Ascending aorta (tissue), 2 donors: ENCODE data around the gene FLNB. TPM values are rescaled to one million over a fixed set of nuclear protein-coding genes. Genes with fewer than 3 reads are reported as not detected.
A peak's percentile ranks its signal among the peaks of the same experiment; 100 is the strongest.
"Not testable (repeated sequence)": the region's sequence is repeated elsewhere in the genome, so short reads cannot be mapped to it uniquely, and the experiment has no call there.

Experiments
- DNase-seq, 2 donors: peaks; one replicate each; pipeline ENCODE4 v3.0.0-alpha.2; 2019; ENCODE audit warnings: low spot score in 2 of 2
- H3K27ac ChIP-seq, 2 donors: fragments of 200-600 bp; sonication (generic); one replicate each; pipeline ENCODE4 v1.5.1; 2016 to 2017; ENCODE audit warnings: mild to moderate bottlenecking in 1 of 2
- H3K27me3 ChIP-seq: fragments of 200-600 bp; sonication (generic); one replicate; pipeline ENCODE4 v1.5.1; 2017
- H3K36me3 ChIP-seq, 2 donors: fragments of 200-600 bp; sonication (generic); one replicate each; pipeline ENCODE4 v1.5.1; 2016
- H3K4me1 ChIP-seq, 2 donors: fragments of 200-600 bp; sonication (generic); one replicate each; pipeline ENCODE4 v1.5.1; 2016 to 2017; ENCODE audit warnings: mild to moderate bottlenecking in 1 of 2
- H3K4me3 ChIP-seq, 2 donors: fragments of 200-600 bp; sonication (generic); one replicate each; pipeline ENCODE4 v1.5.1; 2016 to 2017; ENCODE audit warnings: mild to moderate bottlenecking in 1 of 2
- H3K9me3 ChIP-seq, 2 donors: fragments of 200-600 bp; sonication (generic); one replicate each; pipeline ENCODE4 v1.5.1; 2016
- CTCF ChIP-seq, 3 experiments: fragments of 200-600 bp in 2 of 3; fragments of 450-650 bp in 1 of 3; sonication (generic) in 2 of 3; IDR thresholded peaks; one replicate each; pipeline ENCODE4 v1.5.1; 2016 to 2019; ENCODE audit warnings: antibody characterized with exemption in 3 of 3, mild to moderate bottlenecking in 1 of 3, moderate library complexity in 1 of 3
- intact Hi-C: fragments of 100-400 bp; cut with DNase I; formaldehyde crosslinking; loops from one replicate; pipeline ENCODE4 v1.15.1; 2023
- total RNA-seq: library from RNA; depleted of rRNA; stranded (reverse); fragments of >200 nt; gene quantifications from one replicate; pipeline ENCODE4 v1.1.0, GENCODE V29; 2016

The FLNB gene
- total RNA-seq, 1 donor from 2014 or later = 144 TPM

GRCh38 chr3:57983734-57984518 lies 24.3 kb upstream of the FLNB start:
- no peaks in the 10 kb centered on the region for H3K36me3 ChIP-seq
- H3K27ac ChIP-seq = no peak overlapping the region
- TF ChIP-seq CTCF (IDR thresholded peaks at IDR 0.05) = no peak
- DNase-seq = peak; percentile 30 to 79
- no peaks in the 10 kb centered on the region for H3K27me3 ChIP-seq
- intact Hi-C loops = no loop called here
- H3K4me1 ChIP-seq = no peaks in the 10 kb centered on the region
- H3K9me3 ChIP-seq = no peaks in the 10 kb centered on the region
- H3K4me3 ChIP-seq = no peak overlapping the region

- no peak overlapping the region for H3K4me3 ChIP-seq
- H3K27me3 ChIP-seq = no peaks in the 10 kb centered on the region
Measured at GRCh38 chr3:57985176-57985983, 22.8 kb upstream of the FLNB start.

GRCh38 chr3:57985984-57986246 lies 22.3 kb upstream of the FLNB start:
- DNase-seq = no peak
- no peaks in the 10 kb centered on the region for H3K27me3 ChIP-seq

More at GRCh38 chr3:57985176-57985983, 22.8 kb upstream of the FLNB start:
- H3K36me3 ChIP-seq = no peaks in the 10 kb centered on the region
- DNase-seq = no peak
- H3K9me3 ChIP-seq = no peaks in the 10 kb centered on the region
- intact Hi-C loops = no loop called here
- no peak overlapping the region for H3K27ac ChIP-seq
- H3K4me1 ChIP-seq = no peaks in the 10 kb centered on the region
- TF ChIP-seq CTCF (IDR thresholded peaks at IDR 0.05) = no peak

GRCh38 chr3:57986261-57986660 lies 22.0 kb upstream of the FLNB start:
- no peak for TF ChIP-seq CTCF (IDR thresholded peaks at IDR 0.05)
- no peaks in the 10 kb centered on the region for H3K36me3 ChIP-seq
- no peaks in the 10 kb centered on the region for H3K9me3 ChIP-seq
- no peak overlapping the region for H3K27ac ChIP-seq
- no peak overlapping the region for H3K4me3 ChIP-seq
- no peaks in the 10 kb centered on the region for H3K4me1 ChIP-seq
- no peak for DNase-seq
- intact Hi-C loops = no loop called here
- no peaks in the 10 kb centered on the region for H3K27me3 ChIP-seq

More at GRCh38 chr3:57985984-57986246, 22.3 kb upstream of the FLNB start:
- no peaks in the 10 kb centered on the region for H3K9me3 ChIP-seq
- H3K36me3 ChIP-seq = no peaks in the 10 kb centered on the region
- intact Hi-C loops = no loop called here
- no peak overlapping the region for H3K4me3 ChIP-seq
- H3K27ac ChIP-seq = no peak overlapping the region
- no peaks in the 10 kb centered on the region for H3K4me1 ChIP-seq
- TF ChIP-seq CTCF (IDR thresholded peaks at IDR 0.05) = no peak

GRCh38 chr3:57989198-57989597 lies 19.0 kb upstream of the FLNB start:
- H3K27ac ChIP-seq, intact Hi-C loops, H3K36me3 ChIP-seq: not testable (repeated sequence)

GRCh38 chr3:57989646-57990045 lies 18.6 kb upstream of the FLNB start:
- TF ChIP-seq CTCF (IDR thresholded peaks at IDR 0.05) = no peak
- intact Hi-C loops = no loop called here
- no peaks in the 10 kb centered on the region for H3K27me3 ChIP-seq
- no peak overlapping the region for H3K4me3 ChIP-seq
- no peaks in the 10 kb centered on the region for H3K36me3 ChIP-seq
- no peak for DNase-seq
- no peaks in the 10 kb centered on the region for H3K4me1 ChIP-seq
- H3K27ac ChIP-seq = no peak overlapping the region
- no peaks in the 10 kb centered on the region for H3K9me3 ChIP-seq

More at GRCh38 chr3:57989198-57989597, 19.0 kb upstream of the FLNB start:
- DNase-seq, H3K4me3 ChIP-seq, H3K4me1 ChIP-seq, H3K9me3 ChIP-seq, H3K27me3 ChIP-seq: not testable (repeated sequence)
